Psoas muscle (tissue), 8 donors: ENCODE measurements around the gene TRIM66. TPM values are rescaled to one million over a fixed set of nuclear protein-coding genes. Genes with fewer than 3 reads are reported as not detected.

Experiments used
- ATAC-seq, 4 donors: fragments of 200-7000 bp; cut with Tn5 transposase; one replicate each; pipeline ENCODE4 v1.9.1; 2020; ENCODE audit warnings: moderate library complexity in 3 of 4, mild to moderate bottlenecking in 2 of 4
- DNase-seq, 2 donors: peaks; one replicate each; pipeline ENCODE4 v3.0.0-alpha.2; 2020
- H3K27ac ChIP-seq: fragments of 200-600 bp; one replicate; pipeline ENCODE4 v1.8.0; 2022
- H3K27me3 ChIP-seq, 3 donors: fragments of 200-600 bp in 1 of 3; one replicate each; pipeline versions ENCODE4 v1.6.1 to v1.8.0; 2013 to 2022; ENCODE audit warnings: low read length in 2 of 3, mild to moderate bottlenecking in 2 of 3, moderate library complexity in 1 of 3; ENCODE audit not compliant: insufficient read depth in 3 of 3
- H3K36me3 ChIP-seq, 2 donors: fragments of 200-600 bp in 1 of 2; one replicate each; pipeline versions ENCODE4 v1.6.1 to v1.8.0; 2013 to 2022; ENCODE audit warnings: low read depth in 1 of 2, mild to moderate bottlenecking in 1 of 2, moderate library complexity in 1 of 2; ENCODE audit not compliant: insufficient read depth in 1 of 2
- H3K4me1 ChIP-seq: fragments of 200-600 bp; one replicate; pipeline ENCODE4 v1.8.0; 2022
- H3K4me3 ChIP-seq: fragments of 200-600 bp; one replicate; pipeline ENCODE4 v1.8.0; 2022; ENCODE audit warnings: mild to moderate bottlenecking
- H3K9me3 ChIP-seq: fragments of 200-600 bp; one replicate; pipeline ENCODE4 v1.8.0; 2022
- WGBS, 3 donors: extraction: QIAGEN DNeasy Blood & Tissue Kit; methylation state at CpG; one replicate each; pipeline versions ENCODE4 v1.1.6 to v1.1.7; 2013; 5-methylcytosine and 5-hydroxymethylcytosine counted together
- intact Hi-C, 2 donors: fragments of 100-400 bp; cut with DNase I; formaldehyde crosslinking; loops; one replicate each; pipeline versions ENCODE4 v1.11.0 to v1.14.2; 2022
- polyA plus RNA-seq, 3 donors: library from polyadenylated mRNA; stranded (reverse); fragments of 200-250 nt; gene quantifications; one replicate each; pipeline ENCODE4 v1.2.3, GENCODE V29; 2013
- total RNA-seq, 4 donors: library from RNA; stranded (reverse); fragmentation: NEBNext Ultra II Directional in 2 of 4; extraction: Animal tissue kit (Norgen Biotek cat#: 25700) in 2 of 4; gene quantifications; one replicate each; pipeline versions ENCODE4 v1.2.1 to v1.2.4, GENCODE V29; 2021 to 2023
- TF ChIP-seq, protein P1 (sequence below): fragments of 200-600 bp; IDR thresholded peaks from one replicate; pipeline ENCODE4 v1.8.0; 2022; ENCODE audit warnings: antibody characterized with exemption
- donor health status: healthy with polysubstance abuse.
- donor health status: DM: no; HTN: no; CAD: no; lungs with moderate emphysema.
- donor health status: Bipolar disorder and iron deficiency.
- donor health status: healthy.
- donor health status: DM: yes; HTN: yes; CAD: no.
- donor health status: DM: no; HTN: no; CAD: no.
- donor health status: DM: no; HTN: no; CAD: no.
- donor health status: DM: yes; HTN: yes; CAD: no.

TRIM66 gene
- total and polyA plus RNA-seq, 7 donors = 0.46 to 3.9 (median 2.0) TPM

- WGBS, 3 donors = 82 to 85% (median 83%) methylated on average over 2 of the region's 2 CpGs
Observed at GRCh38 chr11:8656291-8656690, 26.2 kb downstream of the TRIM66 start.

GRCh38 chr11:8654503-8654902, 28.0 kb downstream of the TRIM66 start:
- Histone ChIP-seq H3K4me1 (no peaks in the 10 kb centered on the region), H3K27ac (no peak overlapping the region), H3K4me3 (no peak overlapping the region), H3K9me3 (no peaks in the 10 kb centered on the region), H3K27me3 (no peaks in the 10 kb centered on the region), H3K36me3 (peaks cover 4 to 19% of the 10 kb centered on the region in 2 donors)
- 71 to 84% (median 75%) methylated on average over 4 of the region's 4 CpGs for WGBS, 3 donors
- DNase-seq (no peak), ATAC-seq (no peak)
- intact Hi-C loops = no loop called here
- TF ChIP-seq, protein P1, sequence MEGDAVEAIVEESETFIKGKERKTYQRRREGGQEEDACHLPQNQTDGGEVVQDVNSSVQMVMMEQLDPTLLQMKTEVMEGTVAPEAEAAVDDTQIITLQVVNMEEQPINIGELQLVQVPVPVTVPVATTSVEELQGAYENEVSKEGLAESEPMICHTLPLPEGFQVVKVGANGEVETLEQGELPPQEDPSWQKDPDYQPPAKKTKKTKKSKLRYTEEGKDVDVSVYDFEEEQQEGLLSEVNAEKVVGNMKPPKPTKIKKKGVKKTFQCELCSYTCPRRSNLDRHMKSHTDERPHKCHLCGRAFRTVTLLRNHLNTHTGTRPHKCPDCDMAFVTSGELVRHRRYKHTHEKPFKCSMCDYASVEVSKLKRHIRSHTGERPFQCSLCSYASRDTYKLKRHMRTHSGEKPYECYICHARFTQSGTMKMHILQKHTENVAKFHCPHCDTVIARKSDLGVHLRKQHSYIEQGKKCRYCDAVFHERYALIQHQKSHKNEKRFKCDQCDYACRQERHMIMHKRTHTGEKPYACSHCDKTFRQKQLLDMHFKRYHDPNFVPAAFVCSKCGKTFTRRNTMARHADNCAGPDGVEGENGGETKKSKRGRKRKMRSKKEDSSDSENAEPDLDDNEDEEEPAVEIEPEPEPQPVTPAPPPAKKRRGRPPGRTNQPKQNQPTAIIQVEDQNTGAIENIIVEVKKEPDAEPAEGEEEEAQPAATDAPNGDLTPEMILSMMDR = no peak

More at GRCh38 chr11:8656291-8656690, 26.2 kb downstream of the TRIM66 start:
- no peaks in the 10 kb centered on the region for H3K4me1 ChIP-seq
- H3K4me3 ChIP-seq = no peak overlapping the region
- H3K27ac ChIP-seq = no peak overlapping the region
- ATAC-seq = no peak
- peaks cover 4 to 5% of the 10 kb centered on the region in 2 donors for H3K36me3 ChIP-seq
- DNase-seq = no peak
- TF ChIP-seq, protein P1 = no peak
- intact Hi-C loops = no loop called here
- no peaks in the 10 kb centered on the region for H3K27me3 ChIP-seq
- H3K9me3 ChIP-seq = no peaks in the 10 kb centered on the region

GRCh38 chr11:8652140-8652539, 30.3 kb downstream of the TRIM66 start:
- Histone ChIP-seq H3K4me1 (no peaks in the 10 kb centered on the region), H3K4me3 (no peak overlapping the region), H3K9me3 (no peaks in the 10 kb centered on the region), H3K27ac (no peak overlapping the region), H3K27me3 (no peaks in the 10 kb centered on the region), H3K36me3 (peaks cover 10 to 39% of the 10 kb centered on the region in 2 donors)
- TF ChIP-seq, protein P1 = no peak
- DNase-seq (no peak), ATAC-seq (peak; percentile 51 to 81 (median 68))
- 65 to 77% (median 70%) methylated on average over 3 of the region's 3 CpGs for WGBS, 3 donors
- intact Hi-C loops = no loop called here

DNA sequence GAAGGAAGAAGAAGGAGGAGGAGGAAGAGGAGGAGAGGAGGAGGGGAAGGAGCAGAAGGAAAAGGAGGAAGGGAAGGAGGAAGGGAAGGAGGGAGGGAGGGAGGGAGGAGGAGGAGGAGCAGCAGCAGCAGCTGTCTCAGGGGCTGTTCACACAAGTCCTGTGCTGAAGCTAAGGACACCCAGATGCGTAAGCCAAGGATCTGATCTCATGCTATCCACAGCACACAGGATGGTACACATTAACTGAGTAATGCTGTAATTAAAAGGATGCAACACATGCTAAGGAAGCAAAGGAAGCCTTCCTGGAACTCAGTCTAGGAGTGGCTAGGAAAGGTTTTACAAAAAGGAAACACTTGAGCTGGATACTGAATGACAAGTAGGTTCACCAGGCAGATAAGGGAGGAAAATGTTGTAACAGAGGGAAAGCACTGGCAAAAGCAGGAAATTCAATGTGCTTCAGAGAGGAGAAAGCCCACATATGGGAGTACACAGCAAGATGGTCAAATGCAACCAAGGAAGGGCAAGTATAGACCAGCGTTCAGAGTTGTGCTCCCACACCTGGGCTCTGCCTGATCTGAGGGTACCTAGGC, 32.0 kb downstream of the TRIM66 start:
- no peaks in the 10 kb centered on the region for H3K4me1 ChIP-seq
- intact Hi-C loops = no loop called here
- TF ChIP-seq, protein P1 = no peak
- DNase-seq (no peak), ATAC-seq (no peak)
- peaks cover 20 to 54% of the 10 kb centered on the region in 2 donors for H3K36me3 ChIP-seq
- H3K27me3 ChIP-seq = no peaks in the 10 kb centered on the region
- H3K27ac ChIP-seq = no peak overlapping the region
- 92 to 100% (median 92%) methylated on average over 2 of the region's 2 CpGs for WGBS, 3 donors
- H3K4me3 ChIP-seq = no peak overlapping the region
- no peaks in the 10 kb centered on the region for H3K9me3 ChIP-seq

DNA sequence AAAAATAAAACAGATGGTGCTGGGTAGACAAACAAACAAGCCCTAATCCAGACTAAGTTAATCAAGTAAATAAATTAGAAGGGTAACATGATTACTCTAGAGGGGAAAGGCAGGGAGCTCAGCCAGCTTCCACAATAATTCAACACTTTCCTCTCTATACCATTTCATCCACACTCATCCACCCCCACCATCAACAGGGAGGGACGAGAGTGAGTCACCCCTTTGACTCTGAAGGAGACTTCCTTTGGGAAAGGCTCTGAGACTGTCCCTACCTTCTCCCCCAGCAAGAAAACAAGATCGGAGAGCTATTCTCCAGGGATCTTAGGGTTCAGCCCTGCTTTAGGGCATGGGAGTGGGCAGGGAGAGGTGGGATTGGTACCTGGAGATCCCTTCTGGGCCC, 33.1 kb downstream of the TRIM66 start:
- TF ChIP-seq, protein P1 = no peak
- peaks cover 26 to 65% of the 10 kb centered on the region in 2 donors for H3K36me3 ChIP-seq
- DNase-seq = no peak
- no peak overlapping the region for H3K4me3 ChIP-seq
- intact Hi-C loops = no loop called here
- H3K27me3 ChIP-seq = no peaks in the 10 kb centered on the region
- no peak overlapping the region for H3K27ac ChIP-seq
- 79 to 86% (median 85%) methylated on average over 2 of the region's 2 CpGs for WGBS, 3 donors
- no peaks in the 10 kb centered on the region for H3K9me3 ChIP-seq
- no peaks in the 10 kb centered on the region for H3K4me1 ChIP-seq
- ATAC-seq = no peak
